Esophagus muscularis mucosa (tissue), 4 donors: ENCODE data around the gene CPAMD8. TPM values are rescaled to one million over a fixed set of nuclear protein-coding genes. Genes with fewer than 3 reads are reported as not detected.

Source experiments
- DNase-seq: peaks from one replicate; pipeline ENCODE4 v3.0.0-alpha.2; 2017; ENCODE audit errors: extremely low spot score
- H3K27ac ChIP-seq, 4 donors: fragments of 200-600 bp; sonication (generic); replicated peaks in 1 of 4; 1 replicate in 3 of 4; 2 replicates in 1 of 4; pipeline ENCODE4 v1.5.1; 2016 to 2019; ENCODE audit warnings: mild to moderate bottlenecking in 1 of 4
- H3K27me3 ChIP-seq, 4 donors: fragments of 200-600 bp; sonication (generic); one replicate each; pipeline versions ENCODE4 v1.5.1 to v1.6.0; 2016 to 2019
- H3K36me3 ChIP-seq, 4 donors: fragments of 200-600 bp; sonication (generic); one replicate each; pipeline ENCODE4 v1.5.1; 2016 to 2019
- H3K4me1 ChIP-seq, 4 donors: fragments of 200-600 bp; sonication (generic); one replicate each; pipeline ENCODE4 v1.5.1; 2016 to 2019
- H3K4me3 ChIP-seq, 4 donors: fragments of 200-600 bp; sonication (generic); 1 replicate in 2 of 4; 2 replicates in 2 of 4; pipeline ENCODE4 v1.5.1; 2016 to 2019; ENCODE audit warnings: mild to moderate bottlenecking in 4 of 4, moderate library complexity in 1 of 4
- H3K9me3 ChIP-seq, 4 donors: fragments of 200-600 bp; sonication (generic); 1 replicate in 3 of 4; 2 replicates in 1 of 4; pipeline ENCODE4 v1.5.1; 2016 to 2019
- EP300 ChIP-seq: sonication (generic); formaldehyde crosslinking; IDR thresholded peaks from one replicate; pipeline ENCODE4 v1.6.1; 2017; ENCODE audit warnings: antibody characterized with exemption
- POLR2A ChIP-seq: fragments of 450-650 bp; IDR thresholded peaks from one replicate; pipeline ENCODE4 v1.6.1; 2017; ENCODE audit warnings: antibody characterized with exemption, moderate library complexity, mild to moderate bottlenecking, low read depth
- POLR2AphosphoS5 ChIP-seq, 2 donors: sonication (generic); formaldehyde crosslinking; IDR thresholded peaks; one replicate each; pipeline ENCODE4 v1.6.1; 2017; ENCODE audit warnings: antibody characterized with exemption in 2 of 2
- WGBS: methylation state at CpG from one replicate; pipeline ENCODE4 v1.1.5; 2018; 5-methylcytosine and 5-hydroxymethylcytosine counted together
- intact Hi-C: fragments of 100-400 bp; cut with DNase I; formaldehyde crosslinking; loops from one replicate; pipeline ENCODE4 v1.15.1; 2023
- total RNA-seq, 4 donors: library from RNA; depleted of rRNA; stranded (reverse); fragments of >200 nt; gene quantifications; one replicate each; pipeline versions ENCODE4 v1.1.0 to v1.2.1, GENCODE V29; 2016
- TF ChIP-seq, protein P1 (sequence below), 3 experiments: fragments of 200-600 bp in 2 of 3; fragments of 450-650 bp in 1 of 3; sonication (generic) in 2 of 3; IDR thresholded peaks; one replicate each; pipeline ENCODE4 v1.5.1; 2017 to 2019; ENCODE audit warnings: antibody characterized with exemption in 3 of 3, mild to moderate bottlenecking in 2 of 3, moderate library complexity in 1 of 3

CPAMD8 gene
- total RNA-seq, 4 donors from 2014 or later = 9.6 to 21.0 (median 13.0) TPM

DNA sequence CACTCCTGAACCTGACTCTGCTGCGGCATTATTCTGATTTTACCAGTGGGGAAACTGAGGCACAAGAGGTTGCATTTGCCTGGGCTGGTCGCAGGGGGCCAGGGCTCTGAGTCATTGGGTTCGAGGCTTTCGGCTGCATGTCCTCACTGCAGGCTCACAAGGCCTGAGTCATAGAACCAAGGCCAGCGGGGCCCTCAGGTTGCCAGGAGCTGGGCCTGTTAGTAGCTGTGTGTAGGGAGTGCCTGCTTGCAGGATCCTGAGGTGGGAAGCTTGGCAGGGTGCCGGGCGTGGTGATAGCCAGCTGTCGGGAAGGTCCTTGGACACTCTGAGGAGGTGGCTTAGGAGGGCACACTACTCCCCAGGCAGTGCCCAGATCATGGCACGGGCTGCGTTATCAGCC is 159.4 kb downstream of the CPAMD8 start:
- Histone ChIP-seq H3K4me1 (peaks cover 0 to 4% (median under 1%) of the 10 kb centered on the region in 4 donors), H3K9me3 (no peaks in the 10 kb centered on the region), H3K36me3 (peaks cover 83 to 100% (median 100%) of the 10 kb centered on the region in 4 donors), H3K27ac (no peak overlapping the region), H3K4me3 (no peak overlapping the region), H3K27me3 (no peaks in the 10 kb centered on the region)
- TF ChIP-seq POLR2A (no peak), POLR2AphosphoS5 (IDR thresholded peaks at IDR 0.05) (no peak), EP300 (no peak)
- TF ChIP-seq, protein P1, sequence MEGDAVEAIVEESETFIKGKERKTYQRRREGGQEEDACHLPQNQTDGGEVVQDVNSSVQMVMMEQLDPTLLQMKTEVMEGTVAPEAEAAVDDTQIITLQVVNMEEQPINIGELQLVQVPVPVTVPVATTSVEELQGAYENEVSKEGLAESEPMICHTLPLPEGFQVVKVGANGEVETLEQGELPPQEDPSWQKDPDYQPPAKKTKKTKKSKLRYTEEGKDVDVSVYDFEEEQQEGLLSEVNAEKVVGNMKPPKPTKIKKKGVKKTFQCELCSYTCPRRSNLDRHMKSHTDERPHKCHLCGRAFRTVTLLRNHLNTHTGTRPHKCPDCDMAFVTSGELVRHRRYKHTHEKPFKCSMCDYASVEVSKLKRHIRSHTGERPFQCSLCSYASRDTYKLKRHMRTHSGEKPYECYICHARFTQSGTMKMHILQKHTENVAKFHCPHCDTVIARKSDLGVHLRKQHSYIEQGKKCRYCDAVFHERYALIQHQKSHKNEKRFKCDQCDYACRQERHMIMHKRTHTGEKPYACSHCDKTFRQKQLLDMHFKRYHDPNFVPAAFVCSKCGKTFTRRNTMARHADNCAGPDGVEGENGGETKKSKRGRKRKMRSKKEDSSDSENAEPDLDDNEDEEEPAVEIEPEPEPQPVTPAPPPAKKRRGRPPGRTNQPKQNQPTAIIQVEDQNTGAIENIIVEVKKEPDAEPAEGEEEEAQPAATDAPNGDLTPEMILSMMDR (IDR thresholded peaks at IDR 0.05) = no peak
- intact Hi-C loops = no loop called here
- WGBS = 98% methylated on average over 10 of the region's 10 CpGs
- DNase-seq = no peak

DNA sequence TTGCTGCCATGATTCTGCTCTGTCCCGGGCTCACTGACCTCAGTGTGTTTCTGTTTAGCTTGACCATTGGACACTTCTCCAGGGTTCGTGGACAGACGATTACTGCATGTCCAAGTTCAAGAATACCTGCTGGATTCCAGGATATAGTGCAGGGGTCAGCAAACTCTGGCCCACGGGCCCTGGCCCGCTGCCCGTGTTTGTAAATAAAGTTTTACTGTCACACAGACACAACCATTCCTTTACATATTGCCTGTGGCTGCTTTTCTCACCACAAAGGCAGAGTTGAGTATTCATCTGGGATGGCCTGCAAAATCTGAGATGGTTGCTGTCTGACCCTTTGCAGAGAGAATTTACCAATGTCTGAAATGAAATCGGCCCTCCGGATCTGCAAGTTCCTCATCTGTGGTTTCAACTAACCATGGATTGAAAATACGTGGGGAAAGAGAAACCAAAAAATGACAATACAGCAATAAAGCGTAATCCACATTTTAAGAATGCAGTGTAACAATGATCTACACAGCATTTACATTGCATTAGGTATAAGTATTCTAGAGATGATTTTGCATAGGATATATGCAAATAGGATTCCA is 163.7 kb downstream of the CPAMD8 start:
- no peaks in the 10 kb centered on the region for H3K27me3 ChIP-seq
- no peaks in the 10 kb centered on the region for H3K4me1 ChIP-seq
- H3K4me3 ChIP-seq = no peak overlapping the region
- H3K9me3 ChIP-seq = no peaks in the 10 kb centered on the region
- H3K27ac ChIP-seq = no peak overlapping the region
- no peak for DNase-seq
- TF ChIP-seq POLR2A = no peak
- TF ChIP-seq, protein P1 (IDR thresholded peaks at IDR 0.05) = no peak
- TF ChIP-seq POLR2AphosphoS5 (IDR thresholded peaks at IDR 0.05) = no peak
- no peak for TF ChIP-seq EP300
- peaks cover 47 to 93% (median 80%) of the 10 kb centered on the region in 4 donors for H3K36me3 ChIP-seq
- intact Hi-C loops = no loop called here
- WGBS = 91% methylated on average over 10 of the region's 10 CpGs

DNA sequence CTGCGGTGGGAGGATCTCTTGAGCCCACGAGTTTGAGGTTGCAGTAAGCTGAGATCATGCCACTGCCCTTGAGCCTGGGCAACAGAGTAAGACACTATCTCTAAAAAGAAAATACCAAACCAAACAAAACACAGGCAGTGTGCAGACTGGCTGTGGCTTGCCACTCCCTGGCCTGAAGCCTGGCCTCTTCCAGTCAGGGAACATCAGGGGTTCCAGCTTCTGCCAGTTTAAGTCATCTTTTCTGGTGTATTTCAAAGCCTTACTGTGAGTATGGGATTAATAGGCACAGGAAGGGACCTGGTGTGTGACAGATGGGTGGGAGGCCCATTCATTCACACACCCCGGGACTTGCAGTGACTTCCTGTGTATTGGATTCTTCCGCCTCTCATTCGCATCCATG is 164.8 kb downstream of the CPAMD8 start:
- Histone ChIP-seq H3K27ac (no peak overlapping the region), H3K36me3 (peaks cover 36 to 89% (median 74%) of the 10 kb centered on the region in 4 donors), H3K27me3 (no peaks in the 10 kb centered on the region), H3K4me1 (no peaks in the 10 kb centered on the region), H3K9me3 (no peaks in the 10 kb centered on the region), H3K4me3 (no peak overlapping the region)
- intact Hi-C loops = no loop called here
- no peak for TF ChIP-seq POLR2A
- TF ChIP-seq EP300 = no peak
- no peak for TF ChIP-seq POLR2AphosphoS5 (IDR thresholded peaks at IDR 0.05)
- TF ChIP-seq, protein P1 (IDR thresholded peaks at IDR 0.05) = no peak
- no peak for DNase-seq
- 88% methylated on average over 5 of the region's 5 CpGs for WGBS

DNA sequence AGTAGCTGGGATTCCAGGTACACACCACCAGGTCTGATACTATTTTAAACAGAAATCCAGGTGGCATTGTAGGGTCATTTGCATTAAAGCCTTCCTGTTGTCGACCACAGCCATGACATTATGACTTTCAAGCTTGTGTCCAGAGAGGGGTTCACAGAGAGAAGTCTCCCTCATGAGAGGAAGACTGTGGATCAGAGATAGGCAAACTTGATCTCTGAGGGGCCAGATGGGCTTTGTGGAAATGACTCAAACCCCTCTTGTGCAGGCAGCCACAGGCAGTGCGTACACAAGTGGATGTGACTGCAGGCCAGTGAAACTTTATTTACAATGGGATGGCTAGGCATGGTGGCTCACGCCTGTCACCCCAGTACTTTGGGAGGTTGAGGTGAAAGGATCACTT is 165.6 kb downstream of the CPAMD8 start:
- no peak for TF ChIP-seq POLR2AphosphoS5 (IDR thresholded peaks at IDR 0.05)
- TF ChIP-seq POLR2A = no peak
- TF ChIP-seq, protein P1 (IDR thresholded peaks at IDR 0.05) = no peak
- no peak for TF ChIP-seq EP300
- no peak for DNase-seq
- H3K36me3 ChIP-seq = peaks cover 27 to 89% (median 71%) of the 10 kb centered on the region in 4 donors
- no peak overlapping the region for H3K27ac ChIP-seq
- intact Hi-C loops = no loop called here
- no peaks in the 10 kb centered on the region for H3K27me3 ChIP-seq
- H3K9me3 ChIP-seq = no peaks in the 10 kb centered on the region
- H3K4me3 ChIP-seq = no peak overlapping the region
- H3K4me1 ChIP-seq = no peaks in the 10 kb centered on the region
- WGBS = 81% methylated on average over 2 of the region's 3 CpGs

DNA sequence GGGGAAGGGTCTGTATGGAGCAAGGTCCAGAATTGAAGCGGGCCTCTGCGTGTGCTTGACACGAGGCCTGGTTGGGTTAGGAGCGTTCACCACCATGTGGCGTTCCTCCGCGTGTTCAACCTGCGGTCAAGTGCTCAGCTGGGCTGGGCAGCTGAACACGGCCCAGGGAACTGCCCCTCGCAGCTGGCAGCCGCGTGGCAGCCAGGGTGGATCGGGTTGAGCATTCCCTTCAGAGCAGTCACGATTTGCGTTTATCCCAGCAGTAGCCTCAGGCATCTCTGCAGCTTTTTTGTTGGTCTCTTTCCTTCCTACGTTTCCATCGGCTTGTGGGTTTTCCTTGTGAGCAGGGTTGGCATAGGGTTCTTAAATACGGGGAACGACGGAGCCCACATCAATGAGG is 166.5 kb downstream of the CPAMD8 start:
- peaks cover 26 to 89% (median 71%) of the 10 kb centered on the region in 4 donors for H3K36me3 ChIP-seq
- TF ChIP-seq, protein P1 (IDR thresholded peaks at IDR 0.05) = no peak
- TF ChIP-seq POLR2A (no peak), POLR2AphosphoS5 (IDR thresholded peaks at IDR 0.05) (no peak), EP300 (no peak)
- no peaks in the 10 kb centered on the region for H3K4me1 ChIP-seq
- H3K27ac ChIP-seq = no peak overlapping the region
- intact Hi-C loops = no loop called here
- no peaks in the 10 kb centered on the region for H3K9me3 ChIP-seq
- DNase-seq = no peak
- H3K27me3 ChIP-seq = no peaks in the 10 kb centered on the region
- no peak overlapping the region for H3K4me3 ChIP-seq
- 92% methylated on average over 10 of the region's 20 CpGs for WGBS
